HCT116 (cell line): ENCODE data around the gene ZNF425. TPM values are rescaled to one million over a fixed set of nuclear protein-coding genes. Genes with fewer than 3 reads are reported as not detected.

Experiments
- ATAC-seq: fragments of 200-7000 bp; cut with Tn5 transposase; 2 replicates; pipeline ENCODE4 v1.9.1; 2020; ENCODE audit warnings: mild to moderate bottlenecking, moderate library complexity
- BruUV-seq: library from RNA; stranded (reverse); fragments of 400-500 nt; replicated peaks from 2 replicates; lab custom pipeline; 2021; lab: Mats Ljungman, UMichigan
- CTCF ChIA-PET: fragments of 300-600 bp; sonication (Branson Sonifier 250); formaldehyde crosslinking; loops from one replicate; lab custom pipeline; 2021; ENCODE audit warnings: antibody characterized with exemption; lab: Charles Lee
- POLR2A ChIA-PET: fragments of 300-600, 350-600 bp; sonication (Branson Sonifier 250); formaldehyde crosslinking; loops from one replicate; lab custom pipeline; 2021; ENCODE audit warnings: antibody characterized with exemption; lab: Charles Lee
- RAD21 ChIA-PET, 2 experiments: fragments of 300-600 bp; sonication (Branson Sonifier 250); formaldehyde crosslinking; loops; one replicate each; lab custom pipeline; 2023; ENCODE audit warnings: low total read pairs in 2 of 2; ENCODE audit not compliant: uncharacterized antibody in 2 of 2, unreplicated experiment in 2 of 2, low non-redundant PET in 1 of 2; lab: Charles Lee
- DNase-seq: peaks from one replicate; pipeline ENCODE4 v3.0.0-alpha.2; 2010; ENCODE audit warnings: low read depth, low spot score
- H2AFZ ChIP-seq: fragments of 200-600 bp; shearing (Covaris generic), sonication (generic); 2 replicates; pipeline ENCODE4 v1.6.1; 2017; ENCODE audit warnings: low read depth, mixed run types, mixed read lengths, antibody characterized with exemption, low read length; ENCODE audit not compliant: poor library complexity, severe bottlenecking
- H3K27ac ChIP-seq: 2 replicates; pipeline ENCODE4 v1.5.1; 2012; ENCODE audit warnings: low read depth, low read length
- H3K27me3 ChIP-seq: fragments of 200-600 bp; sonication (generic); 2 replicates; pipeline ENCODE4 v1.6.1; 2016; ENCODE audit warnings: mixed run types, low read length, mixed read lengths; ENCODE audit not compliant: insufficient read depth
- H3K36me3 ChIP-seq, 2 experiments: fragments of 200-500 bp in 1 of 2; fragments of 200-600 bp in 1 of 2; sonication (Bioruptor generic) in 1 of 2; sonication (generic) in 1 of 2; 2 replicates each; pipeline versions ENCODE4 v1.5.1 to v1.6.1; 2014 to 2016; ENCODE audit warnings: low read length in 2 of 2, inconsistent platforms in 1 of 2, mixed read lengths in 1 of 2, mixed run types in 1 of 2; ENCODE audit not compliant: insufficient read depth in 2 of 2, control insufficient read depth in 1 of 2
- H3K4me1 ChIP-seq, 2 experiments: fragments of 200-600 bp in 1 of 2; sonication (generic) in 1 of 2; 2 replicates each; pipeline versions ENCODE4 v1.5.1 to v1.6.1; 2012 to 2017; ENCODE audit warnings: low read length in 2 of 2, inconsistent platforms in 1 of 2, mild to moderate bottlenecking in 1 of 2, mixed read lengths in 1 of 2, mixed run types in 1 of 2, moderate library complexity in 1 of 2; ENCODE audit not compliant: insufficient read depth in 2 of 2, control insufficient read depth in 1 of 2
- H3K4me2 ChIP-seq: fragments of 200-600 bp; sonication (generic); 2 replicates; pipeline ENCODE4 v1.6.1; 2017; ENCODE audit warnings: mixed run types, low read length, mixed read lengths
- H3K4me3 ChIP-seq, 2 experiments: fragments of 200-600 bp in 1 of 2; sonication (generic) in 1 of 2; replicated peaks in 1 of 2; 2 replicates each; pipeline ENCODE4 v1.5.1; 2011 to 2016; ENCODE audit warnings: low read length in 2 of 2, control low read depth in 1 of 2, low read depth in 1 of 2, mild to moderate bottlenecking in 1 of 2, mixed read lengths in 1 of 2, mixed run types in 1 of 2
- H3K79me2 ChIP-seq: fragments of 200-600 bp; sonication (generic); 2 replicates; pipeline ENCODE4 v1.6.1; 2017; ENCODE audit warnings: mild to moderate bottlenecking, mixed run types, low read length, moderate library complexity, mixed read lengths; ENCODE audit not compliant: insufficient read depth
- H3K9ac ChIP-seq: fragments of 200-600 bp; sonication (generic); 2 replicates; pipeline ENCODE4 v1.6.1; 2016; ENCODE audit warnings: low read length, mixed read lengths
- H3K9me2 ChIP-seq: fragments of 200-600 bp; sonication (generic), shearing (Covaris generic); 2 replicates; pipeline ENCODE4 v1.6.1; 2017; ENCODE audit warnings: mixed run types, mild to moderate bottlenecking, moderate library complexity; ENCODE audit not compliant: insufficient read depth
- H3K9me3 ChIP-seq, 2 experiments: fragments of 200-500 bp in 1 of 2; fragments of 200-600 bp in 1 of 2; sonication (Bioruptor generic) in 1 of 2; sonication (generic) in 1 of 2; 2 replicates each; pipeline ENCODE4 v1.6.1; 2014 to 2017; ENCODE audit warnings: low read length in 2 of 2, mixed read lengths in 2 of 2, inconsistent platforms in 1 of 2, low read depth in 1 of 2, mild to moderate bottlenecking in 1 of 2, mixed run types in 1 of 2, moderate library complexity in 1 of 2; ENCODE audit not compliant: control insufficient read depth in 1 of 2, insufficient read depth in 1 of 2
- H4K20me1 ChIP-seq: fragments of 200-600 bp; sonication (generic), shearing (Covaris generic); 2 replicates; pipeline ENCODE4 v1.6.1; 2017; ENCODE audit warnings: mixed run types, mild to moderate bottlenecking, moderate library complexity; ENCODE audit not compliant: insufficient read depth
- CBX3 ChIP-seq: IDR thresholded peaks from 2 replicates; pipeline ENCODE4 v1.6.1; 2012; ENCODE audit warnings: low read depth
- EZH2phosphoT487 ChIP-seq: fragments of 200-600 bp; IDR thresholded peaks from 2 replicates; pipeline ENCODE4 v1.6.1; 2018; ENCODE audit warnings: antibody characterized with exemption, borderline replicate concordance
- FOSL1 ChIP-seq: IDR thresholded peaks from 2 replicates; pipeline ENCODE4 v1.6.1; 2012; ENCODE audit warnings: low read depth
- JUND ChIP-seq: IDR thresholded peaks from 2 replicates; pipeline ENCODE4 v1.6.1; 2012
- MAX ChIP-seq: IDR thresholded peaks from 2 replicates; pipeline ENCODE4 v1.6.1; 2012
- POLR2AphosphoS5 ChIP-seq: IDR thresholded peaks from 2 replicates; pipeline ENCODE4 v1.6.1; 2011; ENCODE audit warnings: mild to moderate bottlenecking, low read depth, low read length, moderate library complexity
- RAD21 ChIP-seq: IDR thresholded peaks from 2 replicates; pipeline ENCODE4 v1.6.1; 2012; ENCODE audit warnings: low read depth, mild to moderate bottlenecking
- SIN3A ChIP-seq: IDR thresholded peaks from 2 replicates; pipeline ENCODE4 v1.6.1; 2012; ENCODE audit warnings: low read depth
- SRF ChIP-seq: IDR thresholded peaks from 2 replicates; pipeline ENCODE4 v1.6.1; 2012; ENCODE audit warnings: low read depth
- TCF7L2 ChIP-seq: IDR thresholded peaks from 2 replicates; pipeline ENCODE4 v1.7.0; 2011; ENCODE audit warnings: borderline replicate concordance, inconsistent platforms; ENCODE audit not compliant: insufficient read depth, insufficient read length; ENCODE audit errors: extremely low read depth
- ZFX ChIP-seq: fragments of 450-650 bp; IDR thresholded peaks from 2 replicates; pipeline ENCODE4 v1.6.1; 2017
- intact Hi-C: fragments of 100-400 bp; cut with micrococcal nuclease; formaldehyde crosslinking; loops from 2 replicates; pipeline ENCODE4 v1.10.0; 2022
- total RNA-seq: library from RNA; stranded (reverse); gene quantifications from one replicate; pipeline ENCODE4 v1.2.1, GENCODE V29; 2021; ENCODE audit not compliant: unreplicated experiment
- TF ChIP-seq, protein P1 (sequence below): IDR thresholded peaks from 2 replicates; pipeline ENCODE4 v1.6.1; 2012
- TF ChIP-seq, protein P2 (sequence below): IDR thresholded peaks from 2 replicates; pipeline ENCODE4 v1.6.1; 2011; ENCODE audit warnings: mild to moderate bottlenecking, low read length, moderate library complexity; ENCODE audit not compliant: insufficient replicate concordance; ENCODE audit errors: extremely low read depth

The ZNF425 gene
- total RNA-seq, 1 experiment from 2014 or later, result 2.1 TPM

GRCh38 chr7:149161241-149161848, 35.2 kb upstream of the ZNF425 start:
- Histone ChIP-seq H3K27me3 (no peaks in the 10 kb centered on the region), H3K9me2 (no peaks in the 10 kb centered on the region), H3K9ac (no peak overlapping the region), H3K79me2 (peaks cover 29% of the 10 kb centered on the region), H3K4me3 (no peak overlapping the region), H3K27ac (0 out of 2 replicates have a peak overlapping the region, but pooled peaks have one; percentile 11), H3K4me1 (peaks cover 8 to 20% of the 10 kb centered on the region in 2 experiments), H3K4me2 (peak overlapping the region; percentile 55), H2AFZ (no peak overlapping the region), H4K20me1 (no peaks in the 10 kb centered on the region), H3K36me3 (peaks cover 10 to 13% of the 10 kb centered on the region in 2 experiments; a peak in 3 of 4 replicates), H3K9me3 (no peaks in the 10 kb centered on the region)
- CTCF ChIA-PET, result interaction anchor here (0.6 to 1.5 kb wide), 2 partner anchors 15 to 24 kb away, joined by 3 to 5 read pairs; partner anchors contain the start of gene ZNF398
- RAD21 ChIA-PET, result no interaction called here
- TF ChIP-seq SRF (no peak), ZFX (no peak), RAD21 (no peak), EZH2phosphoT487 (no peak), TCF7L2 (no peak), SIN3A (no peak), POLR2AphosphoS5 (no peak), CBX3 (no peak), MAX (no peak), JUND (peak; percentile 44; the same call in 1 of the 2 replicates), FOSL1 (peak; percentile 54; the same call in 1 of the 2 replicates)
- TF ChIP-seq, protein P1, sequence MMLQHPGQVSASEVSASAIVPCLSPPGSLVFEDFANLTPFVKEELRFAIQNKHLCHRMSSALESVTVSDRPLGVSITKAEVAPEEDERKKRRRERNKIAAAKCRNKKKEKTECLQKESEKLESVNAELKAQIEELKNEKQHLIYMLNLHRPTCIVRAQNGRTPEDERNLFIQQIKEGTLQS, result no peak
- TF ChIP-seq, protein P2, sequence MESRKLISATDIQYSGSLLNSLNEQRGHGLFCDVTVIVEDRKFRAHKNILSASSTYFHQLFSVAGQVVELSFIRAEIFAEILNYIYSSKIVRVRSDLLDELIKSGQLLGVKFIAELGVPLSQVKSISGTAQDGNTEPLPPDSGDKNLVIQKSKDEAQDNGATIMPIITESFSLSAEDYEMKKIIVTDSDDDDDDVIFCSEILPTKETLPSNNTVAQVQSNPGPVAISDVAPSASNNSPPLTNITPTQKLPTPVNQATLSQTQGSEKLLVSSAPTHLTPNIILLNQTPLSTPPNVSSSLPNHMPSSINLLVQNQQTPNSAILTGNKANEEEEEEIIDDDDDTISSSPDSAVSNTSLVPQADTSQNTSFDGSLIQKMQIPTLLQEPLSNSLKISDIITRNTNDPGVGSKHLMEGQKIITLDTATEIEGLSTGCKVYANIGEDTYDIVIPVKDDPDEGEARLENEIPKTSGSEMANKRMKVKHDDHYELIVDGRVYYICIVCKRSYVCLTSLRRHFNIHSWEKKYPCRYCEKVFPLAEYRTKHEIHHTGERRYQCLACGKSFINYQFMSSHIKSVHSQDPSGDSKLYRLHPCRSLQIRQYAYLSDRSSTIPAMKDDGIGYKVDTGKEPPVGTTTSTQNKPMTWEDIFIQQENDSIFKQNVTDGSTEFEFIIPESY, result no peak
- POLR2A ChIA-PET, result interaction anchor here (0.9 kb wide), 1 partner anchor 13 kb away, joined by 3 read pairs; no protein-coding TSS in a partner anchor
- DNase-seq (no peak), ATAC-seq (peak; percentile 68)
- no TSS peak for BruUV-seq
- intact Hi-C loops, result no loop called here
